Activated naive CD4-positive, alpha-beta T cell treated with anti-CD3 and anti-CD28 coated beads for 36 hours (primary cell): ENCODE measurements around the gene ITGAV. TPM values are rescaled to one million over a fixed set of nuclear protein-coding genes. Genes with fewer than 3 reads are reported as not detected.
"Not testable (repeated sequence)": the region's sequence is repeated elsewhere in the genome, so short reads cannot be mapped to it uniquely, and the experiment has no call there.

Source experiments
- CTCF ChIA-PET: fragments of 350-600 bp; sonication (Branson Sonifier 250); formaldehyde crosslinking; loops from one replicate; lab custom pipeline; 2021; ENCODE audit warnings: antibody characterized with exemption; lab: Charles Lee
- DNase-seq: peaks from one replicate; pipeline ENCODE4 v3.0.0-alpha.2; 2020
- H3K27ac Mint-ChIP-seq: one replicate; pipeline ENCODE4 v1.8.0; 2021; ENCODE audit warnings: mild to moderate bottlenecking, mixed read lengths
- H3K27me3 Mint-ChIP-seq: one replicate; pipeline ENCODE4 v1.8.0; 2021; ENCODE audit warnings: low read depth, mixed read lengths
- H3K36me3 Mint-ChIP-seq: one replicate; pipeline ENCODE4 v1.8.0; 2021; ENCODE audit warnings: low read depth, mixed read lengths
- H3K4me1 Mint-ChIP-seq: one replicate; pipeline ENCODE4 v1.8.0; 2021; ENCODE audit warnings: low read depth, mixed read lengths
- H3K4me3 Mint-ChIP-seq: one replicate; pipeline ENCODE4 v1.8.0; 2021; ENCODE audit warnings: mild to moderate bottlenecking, moderate library complexity, mixed read lengths
- H3K9me3 Mint-ChIP-seq: one replicate; pipeline ENCODE4 v1.8.0; 2021; ENCODE audit warnings: mixed read lengths
- intact Hi-C: fragments of 100-400 bp; cut with micrococcal nuclease; formaldehyde crosslinking; loops from one replicate; pipeline ENCODE4 v1.15.1; 2023
- total RNA-seq, 2 experiments: library from RNA; stranded (reverse); gene quantifications; one replicate each; pipeline ENCODE4 v1.2.3, GENCODE V29; 2021

ITGAV gene
- total RNA-seq, 2 experiments from 2014 or later = 4.5 to 5.0 TPM

DNA sequence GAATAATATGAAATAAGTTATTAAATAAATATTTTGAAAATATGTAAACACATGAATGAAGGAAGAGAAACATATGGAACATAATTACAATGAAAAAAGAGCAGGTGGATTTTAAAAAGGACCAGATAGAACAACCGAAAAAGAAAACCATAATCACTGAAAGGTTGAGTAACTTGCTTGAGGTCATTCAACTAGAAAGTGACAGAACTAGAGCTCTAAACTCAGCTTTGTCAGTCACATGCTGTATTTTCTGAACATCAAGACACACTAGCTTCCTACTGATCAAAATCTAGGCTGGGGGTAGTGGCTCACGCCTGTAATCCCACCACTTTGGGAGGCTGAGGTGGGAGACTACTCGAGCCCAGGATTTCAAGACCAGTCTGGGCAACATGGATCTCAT lies 30.0 kb upstream of the ITGAV start:
- Mint-ChIP-seq H3K9me3 (peaks cover 2% of the 10 kb centered on the region), H3K27me3 (peaks cover 13% of the 10 kb centered on the region), H3K36me3 (no peaks in the 10 kb centered on the region), H3K4me1 (no peaks in the 10 kb centered on the region), H3K4me3 (no peak overlapping the region), H3K27ac (no peak overlapping the region)
- CTCF ChIA-PET = no interaction called here
- no peak for DNase-seq
- intact Hi-C loops = no loop called here

- CTCF ChIA-PET = no interaction called here
- no peaks in the 10 kb centered on the region for H3K36me3 Mint-ChIP-seq
- H3K27me3 Mint-ChIP-seq = peaks cover 13% of the 10 kb centered on the region
- H3K9me3 Mint-ChIP-seq = peaks cover 2% of the 10 kb centered on the region
- no peak for DNase-seq
- intact Hi-C loops = no loop called here
- no peak overlapping the region for H3K4me3 Mint-ChIP-seq
- no peaks in the 10 kb centered on the region for H3K4me1 Mint-ChIP-seq
- no peak overlapping the region for H3K27ac Mint-ChIP-seq
Measured at GRCh38 chr2:186560254-186560653, 29.6 kb upstream of the ITGAV start.

GRCh38 chr2:186561467-186562208 lies 28.2 kb upstream of the ITGAV start:
- H3K4me1 Mint-ChIP-seq = no peaks in the 10 kb centered on the region
- no peaks in the 10 kb centered on the region for H3K36me3 Mint-ChIP-seq
- CTCF ChIA-PET = no interaction called here
- H3K27me3 Mint-ChIP-seq = peaks cover 13% of the 10 kb centered on the region
- intact Hi-C loops = no loop called here
- H3K27ac Mint-ChIP-seq = no peak overlapping the region
- H3K4me3 Mint-ChIP-seq = no peak overlapping the region
- peaks cover 2% of the 10 kb centered on the region for H3K9me3 Mint-ChIP-seq
- no peak for DNase-seq

DNA sequence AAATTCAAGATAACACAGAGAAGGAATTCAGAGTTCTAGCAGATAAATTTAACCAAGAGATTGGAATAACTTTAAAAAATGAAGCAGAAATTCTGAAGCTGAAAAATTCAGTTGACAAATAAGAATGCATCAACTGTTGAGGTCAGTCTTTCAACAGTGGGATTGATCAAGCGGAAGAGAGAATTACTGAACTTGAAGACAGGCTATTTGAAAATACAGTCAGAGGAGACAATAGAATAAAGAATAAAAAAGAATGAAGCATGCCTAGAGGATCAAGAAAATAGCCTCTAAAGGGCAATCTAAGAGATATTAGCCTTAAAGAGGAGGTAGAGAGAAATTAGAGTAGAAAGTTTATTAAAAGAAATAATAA lies 27.7 kb upstream of the ITGAV start:
- Mint-ChIP-seq H3K27ac (no peak overlapping the region), H3K36me3 (no peaks in the 10 kb centered on the region), H3K4me1 (no peaks in the 10 kb centered on the region), H3K4me3 (no peak overlapping the region), H3K9me3 (peaks cover 2% of the 10 kb centered on the region), H3K27me3 (peaks cover 13% of the 10 kb centered on the region)
- CTCF ChIA-PET = no interaction called here
- intact Hi-C loops = no loop called here
- no peak for DNase-seq

- H3K4me1 Mint-ChIP-seq, DNase-seq, H3K27ac Mint-ChIP-seq, H3K27me3 Mint-ChIP-seq, intact Hi-C loops, H3K36me3 Mint-ChIP-seq, H3K9me3 Mint-ChIP-seq, H3K4me3 Mint-ChIP-seq, CTCF ChIA-PET: not testable (repeated sequence)
Measured at GRCh38 chr2:186568600-186568999, 21.3 kb upstream of the ITGAV start.

- H3K4me1 Mint-ChIP-seq, CTCF ChIA-PET, H3K36me3 Mint-ChIP-seq, H3K4me3 Mint-ChIP-seq, H3K27me3 Mint-ChIP-seq, H3K27ac Mint-ChIP-seq, intact Hi-C loops, DNase-seq, H3K9me3 Mint-ChIP-seq: not testable (repeated sequence)
Measured at GRCh38 chr2:186569127-186569526, 20.7 kb upstream of the ITGAV start.

- H3K4me1 Mint-ChIP-seq = no peaks in the 10 kb centered on the region
- CTCF ChIA-PET = interaction anchor here (0.6 kb wide), 1 partner anchor 43 kb away, joined by 3 read pairs; no protein-coding TSS in a partner anchor
Measured at GRCh38 chr2:186569897-186570296, 20.0 kb upstream of the ITGAV start.

DNA sequence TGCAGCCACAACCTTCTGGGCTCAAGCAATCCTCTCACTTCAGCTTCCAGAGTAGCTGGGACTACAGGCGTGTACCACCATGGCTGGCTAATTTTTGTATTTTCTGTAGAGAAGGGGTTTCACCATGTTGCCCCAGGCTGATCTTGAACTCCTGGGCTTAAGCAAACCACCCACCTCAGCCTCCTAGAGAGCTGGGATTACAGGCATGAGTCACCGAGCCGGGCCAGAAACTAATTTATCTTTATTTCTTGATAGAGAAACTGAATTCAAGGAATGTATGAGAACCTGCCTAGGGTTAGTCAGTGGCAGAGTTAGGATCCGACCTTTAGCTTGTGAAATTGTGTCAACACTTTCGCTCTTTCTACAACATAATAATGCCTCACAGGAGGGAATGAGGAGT lies 19.3 kb upstream of the ITGAV start:
- intact Hi-C loops = no loop called here
- Mint-ChIP-seq H3K4me1 (peaks cover 3% of the 10 kb centered on the region), H3K4me3 (no peak overlapping the region), H3K36me3 (no peaks in the 10 kb centered on the region), H3K9me3 (no peaks in the 10 kb centered on the region), H3K27ac (no peak overlapping the region), H3K27me3 (peaks cover 2% of the 10 kb centered on the region)
- CTCF ChIA-PET = no interaction called here
- DNase-seq = no peak

More at GRCh38 chr2:186569897-186570296, 20.0 kb upstream of the ITGAV start:
- peaks cover 2% of the 10 kb centered on the region for H3K27me3 Mint-ChIP-seq
- H3K27ac Mint-ChIP-seq = no peak overlapping the region
- H3K36me3 Mint-ChIP-seq = no peaks in the 10 kb centered on the region
- no peak overlapping the region for H3K4me3 Mint-ChIP-seq
- H3K9me3 Mint-ChIP-seq = no peaks in the 10 kb centered on the region
- intact Hi-C loops = no loop called here
- no peak for DNase-seq

- no peak overlapping the region for H3K27ac Mint-ChIP-seq
- peaks cover 1% of the 10 kb centered on the region for H3K27me3 Mint-ChIP-seq
- intact Hi-C loops = no loop called here
- H3K9me3 Mint-ChIP-seq = no peaks in the 10 kb centered on the region
- peaks cover 3% of the 10 kb centered on the region for H3K4me1 Mint-ChIP-seq
- no peaks in the 10 kb centered on the region for H3K36me3 Mint-ChIP-seq
- no peak for DNase-seq
- CTCF ChIA-PET = no interaction called here
- H3K4me3 Mint-ChIP-seq = no peak overlapping the region
Measured at GRCh38 chr2:186572705-186573104, 17.2 kb upstream of the ITGAV start.

- H3K36me3 Mint-ChIP-seq = no peaks in the 10 kb centered on the region
- CTCF ChIA-PET = no interaction called here
- intact Hi-C loops = no loop called here
- no peak for DNase-seq
- H3K4me1 Mint-ChIP-seq = peaks cover 3% of the 10 kb centered on the region
- no peak overlapping the region for H3K4me3 Mint-ChIP-seq
- H3K9me3 Mint-ChIP-seq = no peaks in the 10 kb centered on the region
- no peaks in the 10 kb centered on the region for H3K27me3 Mint-ChIP-seq
- no peak overlapping the region for H3K27ac Mint-ChIP-seq
Measured at GRCh38 chr2:186573531-186573930, 16.3 kb upstream of the ITGAV start.

DNA sequence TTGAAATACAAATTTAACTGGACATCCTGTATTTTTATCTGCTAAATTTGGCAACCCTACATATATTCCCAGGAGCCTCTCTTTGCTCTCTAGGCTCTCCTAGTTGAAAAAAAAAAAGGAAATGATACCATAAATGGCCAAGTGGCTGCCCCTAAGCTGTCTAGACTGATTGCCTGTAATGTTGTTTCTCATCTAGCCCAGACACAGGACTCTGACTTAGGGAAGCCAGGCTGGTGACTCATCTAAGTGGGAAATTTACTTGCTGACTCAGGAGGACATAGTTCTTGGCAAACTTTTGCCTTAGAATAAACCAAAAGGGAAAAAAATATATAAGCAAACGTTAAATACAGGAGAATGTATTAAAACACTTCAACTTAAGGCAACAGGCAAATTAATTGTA lies 14.6 kb upstream of the ITGAV start:
- DNase-seq = peak; percentile 7
- CTCF ChIA-PET = no interaction called here
- H3K4me3 Mint-ChIP-seq = no peak overlapping the region
- H3K4me1 Mint-ChIP-seq = peaks cover 3% of the 10 kb centered on the region
- H3K27ac Mint-ChIP-seq = no peak overlapping the region
- intact Hi-C loops = loop anchor here (2.0 kb wide), 1 partner anchor 65 kb away; no protein-coding TSS in a partner anchor
- no peaks in the 10 kb centered on the region for H3K27me3 Mint-ChIP-seq
- H3K9me3 Mint-ChIP-seq = no peaks in the 10 kb centered on the region
- H3K36me3 Mint-ChIP-seq = no peaks in the 10 kb centered on the region

DNA sequence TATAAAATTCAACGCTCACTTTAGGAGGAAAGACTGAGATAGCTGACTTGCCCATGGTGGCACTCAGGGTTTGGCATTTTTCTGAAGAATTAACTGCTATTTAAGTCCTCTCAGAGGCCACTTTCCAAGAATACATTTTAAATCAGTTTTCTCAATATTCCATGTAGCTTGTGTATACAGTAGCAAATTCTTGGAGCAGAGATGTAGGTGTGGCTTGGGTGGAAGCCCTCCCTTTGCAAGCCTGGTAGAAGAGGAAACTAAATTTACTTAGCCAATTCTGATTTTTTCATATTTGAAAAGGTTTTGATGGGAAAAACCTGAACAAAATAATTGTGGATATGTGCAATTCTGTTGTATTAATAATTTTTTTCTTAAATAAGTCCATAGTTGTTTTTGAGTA lies 14.0 kb upstream of the ITGAV start:
- no peak overlapping the region for H3K4me3 Mint-ChIP-seq
- H3K36me3 Mint-ChIP-seq = no peaks in the 10 kb centered on the region
- CTCF ChIA-PET = no interaction called here
- no peaks in the 10 kb centered on the region for H3K9me3 Mint-ChIP-seq
- no peak for DNase-seq
- intact Hi-C loops = loop anchor here (2.0 kb wide), 1 partner anchor 65 kb away; no protein-coding TSS in a partner anchor
- H3K27me3 Mint-ChIP-seq = no peaks in the 10 kb centered on the region
- H3K4me1 Mint-ChIP-seq = peaks cover 3% of the 10 kb centered on the region
- no peak overlapping the region for H3K27ac Mint-ChIP-seq

DNA sequence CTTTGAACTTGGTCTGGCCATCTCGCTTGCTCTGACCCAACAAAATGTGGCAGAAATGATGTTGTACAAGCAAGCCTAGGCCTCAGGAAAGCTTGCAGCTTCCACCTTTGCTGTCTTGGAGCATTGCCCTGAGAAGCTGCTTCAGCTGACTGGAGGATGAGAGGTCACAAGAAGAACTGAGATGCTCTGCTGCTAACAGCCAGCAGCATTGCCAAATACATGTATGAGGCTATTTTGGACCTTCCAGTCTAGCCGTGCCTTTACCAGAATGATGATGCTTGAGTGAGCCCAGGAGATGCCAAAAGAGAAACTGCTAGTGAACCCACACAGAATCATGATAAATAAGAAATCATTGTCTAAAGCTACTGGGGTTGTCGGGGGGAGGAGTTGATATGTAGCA lies 13.2 kb upstream of the ITGAV start:
- intact Hi-C loops = no loop called here
- Mint-ChIP-seq H3K27ac (no peak overlapping the region), H3K36me3 (no peaks in the 10 kb centered on the region), H3K4me3 (no peak overlapping the region), H3K9me3 (no peaks in the 10 kb centered on the region), H3K4me1 (peaks cover 3% of the 10 kb centered on the region), H3K27me3 (no peaks in the 10 kb centered on the region)
- DNase-seq = no peak
- CTCF ChIA-PET = no interaction called here
